ENCODE data around the gene ASF1A.

ASF1A gene

GRCh38 chr6:118918329-118918725, 24.4 kb downstream of the ASF1A start:
- Mint-ChIP-seq H3K4me1 (no peaks in the 10 kb centered on the region), H3K27ac (no peak overlapping the region), H3K9me3 (no peaks in the 10 kb centered on the region), H3K36me3 (ENCODE audit: low read depth) (peaks cover 67% of the 10 kb centered on the region), H3K27me3 (ENCODE audit: low read depth, poor library complexity) (no peaks in the 10 kb centered on the region), H3K4me3 (no peak overlapping the region)
- no peak for DNase-seq
- no peak for TF ChIP-seq CTCF (IDR thresholded peaks at IDR 0.05)

GRCh38 chr6:118921084-118921483, 27.1 kb downstream of the ASF1A start:
- Mint-ChIP-seq H3K9me3 (no peaks in the 10 kb centered on the region), H3K4me3 (no peak overlapping the region), H3K27ac (no peak overlapping the region), H3K4me1 (no peaks in the 10 kb centered on the region), H3K36me3 (ENCODE audit: low read depth) (peaks cover 60% of the 10 kb centered on the region), H3K27me3 (ENCODE audit: low read depth, poor library complexity) (no peaks in the 10 kb centered on the region)
- TF ChIP-seq CTCF (IDR thresholded peaks at IDR 0.05) = no peak
- no peak for DNase-seq

GRCh38 chr6:118923035-118923434, 29.1 kb downstream of the ASF1A start:
- Mint-ChIP-seq H3K36me3 (ENCODE audit: low read depth) (peaks cover 62% of the 10 kb centered on the region), H3K27me3 (ENCODE audit: low read depth, poor library complexity) (no peaks in the 10 kb centered on the region), H3K4me3 (no peak overlapping the region), H3K9me3 (no peaks in the 10 kb centered on the region), H3K4me1 (no peaks in the 10 kb centered on the region), H3K27ac (no peak overlapping the region)
- no peak for DNase-seq
- no peak for TF ChIP-seq CTCF (IDR thresholded peaks at IDR 0.05)

- Mint-ChIP-seq H3K4me3 (no peak overlapping the region), H3K4me1 (peaks cover 20% of the 10 kb centered on the region), H3K9me3 (peaks cover under 1% of the 10 kb centered on the region), H3K27me3 (ENCODE audit: low read depth, poor library complexity) (no peaks in the 10 kb centered on the region), H3K27ac (no peak overlapping the region), H3K36me3 (ENCODE audit: low read depth) (peaks cover 39% of the 10 kb centered on the region)
- no peak for DNase-seq
- no peak for TF ChIP-seq CTCF (IDR thresholded peaks at IDR 0.05)
Measured at GRCh38 chr6:118930680-118931079, 36.7 kb downstream of the ASF1A start.

GRCh38 chr6:118931436-118931835, 37.5 kb downstream of the ASF1A start:
- no peak overlapping the region for H3K4me3 Mint-ChIP-seq
- peaks cover 39% of the 10 kb centered on the region for H3K36me3 Mint-ChIP-seq (ENCODE audit: low read depth)
- no peak for DNase-seq
- no peak for TF ChIP-seq CTCF (IDR thresholded peaks at IDR 0.05)
- peaks cover 1% of the 10 kb centered on the region for H3K27me3 Mint-ChIP-seq (ENCODE audit: low read depth, poor library complexity)
- H3K27ac Mint-ChIP-seq = no peak overlapping the region
- H3K4me1 Mint-ChIP-seq = peaks cover 25% of the 10 kb centered on the region
- H3K9me3 Mint-ChIP-seq = peaks cover 6% of the 10 kb centered on the region

- Mint-ChIP-seq H3K36me3 (ENCODE audit: low read depth) (peaks cover 41% of the 10 kb centered on the region), H3K4me3 (no peak overlapping the region), H3K27me3 (ENCODE audit: low read depth, poor library complexity) (peaks cover 2% of the 10 kb centered on the region)
Measured at GRCh38 chr6:118932421-118932820, 38.5 kb downstream of the ASF1A start.

More at GRCh38 chr6:118932421-118932820, 38.5 kb downstream of the ASF1A start:
- TF ChIP-seq CTCF (IDR thresholded peaks at IDR 0.05) = no peak
- Mint-ChIP-seq H3K9me3 (peaks cover 15% of the 10 kb centered on the region), H3K4me1 (peaks cover 25% of the 10 kb centered on the region), H3K27ac (no peak overlapping the region)
- DNase-seq = no peak

Measured in nephron progenitor cell (in vitro differentiated cells).